HepG2 (cell line): ENCODE data around the gene MRPS17. TPM values are rescaled to one million over a fixed set of nuclear protein-coding genes. Genes with fewer than 3 reads are reported as not detected.
A peak's percentile ranks its signal among the peaks of the same experiment; 100 is the strongest.

Experiments
- CBX5 ChIP-seq: sonication (generic); formaldehyde crosslinking; IDR thresholded peaks from 2 replicates; pipeline ENCODE4 v1.4.0; 2020; ENCODE audit warnings: missing genetic modification reagents, borderline replicate concordance
- DRAP1 ChIP-seq: IDR thresholded peaks from 2 replicates; pipeline ENCODE4 v1.6.1; 2016; ENCODE audit warnings: missing genetic modification reagents, missing compliant biosample characterization
- KDM5B ChIP-seq: sonication (generic); formaldehyde crosslinking; IDR thresholded peaks from 2 replicates; pipeline ENCODE4 v1.4.0; 2020; ENCODE audit warnings: missing genetic modification reagents, mild to moderate bottlenecking, borderline replicate concordance
- MAFK ChIP-seq, 2 experiments: IDR thresholded peaks in 1 of 2; conservative IDR thresholded peaks in 1 of 2; 2 replicates each; pipeline ENCODE4 v1.6.1; 2011; ENCODE audit warnings: improper control_type of control experiment in 2 of 2, low read length in 2 of 2
- NCOR1 ChIP-seq: fragments of 200-600 bp; sonication (generic); IDR thresholded peaks from 2 replicates; pipeline ENCODE4 v1.7.0; 2017; ENCODE audit warnings: antibody characterized with exemption, low read length, borderline replicate concordance
- PAXIP1 ChIP-seq: sonication (generic); formaldehyde crosslinking; conservative IDR thresholded peaks from 2 replicates; pipeline ENCODE4 v1.4.0; 2020; ENCODE audit warnings: mild to moderate bottlenecking, missing genetic modification reagents, moderate library complexity
- TEAD3 ChIP-seq: optimal IDR thresholded peaks from 2 replicates; pipeline ENCODE3; 2016; ENCODE audit warnings: borderline replicate concordance
- TOPORS ChIP-seq: sonication (generic); formaldehyde crosslinking; IDR thresholded peaks from 2 replicates; pipeline ENCODE4 v1.8.0; 2023; ENCODE audit warnings: mild to moderate bottlenecking, missing genetic modification reagents
- XRCC5 ChIP-seq: fragments of 200-400 bp; formaldehyde crosslinking; optimal IDR thresholded peaks from 2 replicates; pipeline ENCODE3; 2017; ENCODE audit warnings: mild to moderate bottlenecking, low read length
- ZFP82 ChIP-seq: sonication (generic); formaldehyde crosslinking; IDR thresholded peaks from 2 replicates; pipeline ENCODE4 v1.5.1; 2020; ENCODE audit warnings: mild to moderate bottlenecking, missing genetic modification reagents, borderline replicate concordance
- ZNF354B ChIP-seq: sonication (generic); formaldehyde crosslinking; IDR thresholded peaks from 2 replicates; pipeline ENCODE4 v1.8.0; 2022; ENCODE audit warnings: mild to moderate bottlenecking, missing genetic modification reagents
- ZNF546 ChIP-seq: sonication (generic); formaldehyde crosslinking; conservative IDR thresholded peaks from 2 replicates; pipeline ENCODE4 v1.8.1; 2023; ENCODE audit warnings: mild to moderate bottlenecking, missing genetic modification reagents
- ZNF790 ChIP-seq: sonication (generic); formaldehyde crosslinking; IDR thresholded peaks from 2 replicates; pipeline ENCODE4 v1.8.0; 2022; ENCODE audit warnings: missing genetic modification reagents, mild to moderate bottlenecking, borderline replicate concordance
- polyA plus RNA-seq, 8 experiments: library from polyadenylated mRNA; depleted of rRNA in 3 of 8; stranded (reverse) in 7 of 8; unstranded in 1 of 8; fragments of >200 nt; fragmentation: Illumina TruSeq in 4 of 8; extraction: Trizol in 4 of 8; gene quantifications; 2 replicates each; pipeline versions ENCODE4 v1.2.1 to v1.2.3, GENCODE V29; 2011 to 2016; ENCODE audit warnings: low read depth in 4 of 8, missing spikeins in 1 of 8, mixed read lengths in 1 of 8; ENCODE audit not compliant: insufficient read depth in 1 of 8
- total RNA-seq, 5 experiments: library from RNA; depleted of rRNA; stranded (reverse); fragments of >200 nt; fragmentation: Illumina TruSeq; extraction: Trizol; gene quantifications; 2 replicates each; pipeline ENCODE4 v1.2.3, GENCODE V29; 2016; ENCODE audit warnings: low read depth in 1 of 5
- TF ChIP-seq, protein P1 (sequence below): sonication (generic); formaldehyde crosslinking; IDR thresholded peaks from 2 replicates; pipeline ENCODE4 v1.8.0; 2022; ENCODE audit warnings: missing genetic modification reagents, low read depth, mild to moderate bottlenecking, borderline replicate concordance
- TF ChIP-seq, protein P2 (sequence below): IDR thresholded peaks from 2 replicates; pipeline ENCODE4 v1.6.1; 2016
- TF ChIP-seq, protein P3 (sequence below): sonication (generic); formaldehyde crosslinking; IDR thresholded peaks from 2 replicates; pipeline ENCODE4 v1.4.0; 2020; ENCODE audit warnings: missing genetic modification reagents
- TF ChIP-seq, protein P4 (sequence below): sonication (generic); formaldehyde crosslinking; IDR thresholded peaks from 2 replicates; pipeline ENCODE4 v1.8.0; 2022; ENCODE audit warnings: low read depth, missing genetic modification reagents
- TF ChIP-seq, protein P5 (sequence below): sonication (generic); formaldehyde crosslinking; IDR thresholded peaks from 2 replicates; pipeline ENCODE4 v1.4.0; 2020; ENCODE audit warnings: missing genetic modification reagents, mild to moderate bottlenecking, borderline replicate concordance

Gene MRPS17
- total and polyA plus RNA-seq, 2 of the 13 experiments (the other 11 are each of a cell fraction or from before 2014, with no cell fraction given): 14.9 to 31.3 TPM

DNA sequence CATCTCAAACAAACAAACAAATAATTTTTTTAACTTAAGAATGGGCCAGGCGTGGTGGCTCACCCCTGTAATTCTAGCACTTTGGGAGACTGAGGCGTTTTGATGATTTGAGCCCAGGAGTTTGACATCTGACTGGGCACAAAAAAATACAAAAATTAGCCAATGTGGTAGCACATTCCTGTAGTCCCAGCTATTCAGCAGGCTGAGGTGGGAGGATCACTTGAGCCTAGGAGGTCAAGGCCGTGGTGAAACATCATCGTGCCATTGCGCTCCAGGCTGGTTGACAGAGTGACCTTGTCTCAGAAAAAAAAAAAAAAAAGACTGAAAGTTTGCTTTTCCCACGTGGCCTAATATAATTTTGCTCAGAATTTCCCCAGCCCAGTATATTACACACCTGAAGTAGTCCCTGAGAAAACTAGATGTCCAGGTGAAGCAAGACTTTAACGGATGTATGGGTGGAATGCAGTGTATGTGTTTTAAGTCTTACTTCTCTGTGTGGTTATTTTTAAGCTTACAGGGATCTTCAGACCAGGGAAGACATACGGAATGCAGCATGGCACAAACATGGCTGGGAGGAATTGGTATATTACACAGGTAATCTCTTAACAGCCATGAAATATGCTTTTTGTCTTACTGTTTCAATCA, 45.3 kb downstream of the MRPS17 start (continued):
- no peak for TF ChIP-seq ZNF354B (CRISPR knock-in tag)
- TF ChIP-seq, protein P1, sequence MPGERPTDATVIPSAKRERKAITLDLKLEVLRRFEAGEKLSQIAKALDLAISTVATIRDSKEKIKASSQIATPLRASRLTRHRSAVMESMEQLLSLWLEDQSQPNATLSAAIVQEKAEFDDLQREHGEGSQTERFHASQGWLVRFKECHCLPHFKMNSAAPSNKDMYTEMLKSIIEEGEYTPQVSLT (CRISPR knock-in tag): no peak
- TF ChIP-seq KDM5B (CRISPR knock-in tag): 0 out of 2 replicates have a peak, but pooled peaks have one; percentile 4
- TF ChIP-seq, protein P2, sequence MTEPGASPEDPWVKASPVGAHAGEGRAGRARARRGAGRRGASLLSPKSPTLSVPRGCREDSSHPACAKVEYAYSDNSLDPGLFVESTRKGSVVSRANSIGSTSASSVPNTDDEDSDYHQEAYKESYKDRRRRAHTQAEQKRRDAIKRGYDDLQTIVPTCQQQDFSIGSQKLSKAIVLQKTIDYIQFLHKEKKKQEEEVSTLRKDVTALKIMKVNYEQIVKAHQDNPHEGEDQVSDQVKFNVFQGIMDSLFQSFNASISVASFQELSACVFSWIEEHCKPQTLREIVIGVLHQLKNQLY (CRISPR knock-in tag): no peak
- TF ChIP-seq XRCC5: no peak
- TF ChIP-seq, protein P3, sequence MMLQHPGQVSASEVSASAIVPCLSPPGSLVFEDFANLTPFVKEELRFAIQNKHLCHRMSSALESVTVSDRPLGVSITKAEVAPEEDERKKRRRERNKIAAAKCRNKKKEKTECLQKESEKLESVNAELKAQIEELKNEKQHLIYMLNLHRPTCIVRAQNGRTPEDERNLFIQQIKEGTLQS (CRISPR knock-in tag): no peak
- TF ChIP-seq DRAP1 (CRISPR knock-in tag): no peak
- peak; percentile 87 for TF ChIP-seq TEAD3 (CRISPR knock-in tag)
- peak; percentile 44; the same call in 1 of the 2 replicates for TF ChIP-seq CBX5 (CRISPR knock-in tag)
- TF ChIP-seq ZNF790 (CRISPR knock-in tag): no peak
- peak in 1 of 2 experiments; percentile 19; a peak in 1 of 4 replicates for TF ChIP-seq MAFK (conservative IDR thresholded peaks at IDR 0.05 in 1 of 2, IDR thresholded peaks at IDR 0.05 in 1 of 2; ENCODE audit: low read length in 2 of 2)
- TF ChIP-seq ZFP82 (CRISPR knock-in tag): no peak
- TF ChIP-seq TOPORS: no peak
- peak; percentile 76; the same call in 1 of the 2 replicates for TF ChIP-seq NCOR1
- peak; percentile 84 for TF ChIP-seq PAXIP1 (CRISPR knock-in tag)
- TF ChIP-seq ZNF546 (CRISPR knock-in tag): no peak
- TF ChIP-seq, protein P4, sequence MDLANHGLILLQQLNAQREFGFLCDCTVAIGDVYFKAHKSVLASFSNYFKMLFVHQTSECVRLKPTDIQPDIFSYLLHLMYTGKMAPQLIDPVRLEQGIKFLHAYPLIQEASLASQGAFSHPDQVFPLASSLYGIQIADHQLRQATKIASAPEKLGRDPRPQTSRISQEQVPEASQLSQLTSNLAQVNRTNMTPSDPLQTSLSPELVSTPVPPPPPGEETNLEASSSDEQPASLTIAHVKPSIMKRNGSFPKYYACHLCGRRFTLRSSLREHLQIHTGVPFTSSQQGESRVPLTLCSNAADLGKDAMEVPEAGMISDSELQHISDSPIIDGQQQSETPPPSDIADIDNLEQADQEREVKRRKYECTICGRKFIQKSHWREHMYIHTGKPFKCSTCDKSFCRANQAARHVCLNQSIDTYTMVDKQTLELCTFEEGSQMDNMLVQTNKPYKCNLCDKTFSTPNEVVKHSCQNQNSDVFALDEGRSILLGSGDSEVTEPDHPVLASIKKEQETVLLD (CRISPR knock-in tag): no peak
- TF ChIP-seq, protein P5, sequence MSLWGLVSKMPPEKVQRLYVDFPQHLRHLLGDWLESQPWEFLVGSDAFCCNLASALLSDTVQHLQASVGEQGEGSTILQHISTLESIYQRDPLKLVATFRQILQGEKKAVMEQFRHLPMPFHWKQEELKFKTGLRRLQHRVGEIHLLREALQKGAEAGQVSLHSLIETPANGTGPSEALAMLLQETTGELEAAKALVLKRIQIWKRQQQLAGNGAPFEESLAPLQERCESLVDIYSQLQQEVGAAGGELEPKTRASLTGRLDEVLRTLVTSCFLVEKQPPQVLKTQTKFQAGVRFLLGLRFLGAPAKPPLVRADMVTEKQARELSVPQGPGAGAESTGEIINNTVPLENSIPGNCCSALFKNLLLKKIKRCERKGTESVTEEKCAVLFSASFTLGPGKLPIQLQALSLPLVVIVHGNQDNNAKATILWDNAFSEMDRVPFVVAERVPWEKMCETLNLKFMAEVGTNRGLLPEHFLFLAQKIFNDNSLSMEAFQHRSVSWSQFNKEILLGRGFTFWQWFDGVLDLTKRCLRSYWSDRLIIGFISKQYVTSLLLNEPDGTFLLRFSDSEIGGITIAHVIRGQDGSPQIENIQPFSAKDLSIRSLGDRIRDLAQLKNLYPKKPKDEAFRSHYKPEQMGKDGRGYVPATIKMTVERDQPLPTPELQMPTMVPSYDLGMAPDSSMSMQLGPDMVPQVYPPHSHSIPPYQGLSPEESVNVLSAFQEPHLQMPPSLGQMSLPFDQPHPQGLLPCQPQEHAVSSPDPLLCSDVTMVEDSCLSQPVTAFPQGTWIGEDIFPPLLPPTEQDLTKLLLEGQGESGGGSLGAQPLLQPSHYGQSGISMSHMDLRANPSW (CRISPR knock-in tag): 0 out of 2 replicates have a peak, but pooled peaks have one; percentile 47
